Peyer's patch (tissue), 4 donors: Measurements from ENCODE around the gene ABRAXAS1.

Experiments used
- POLR2A ChIP-seq, 2 donors: fragments of 450-650 bp; IDR thresholded peaks; one replicate each; pipeline ENCODE4 v1.5.1; 2017; ENCODE audit warnings: antibody characterized with exemption in 2 of 2, mild to moderate bottlenecking in 2 of 2, moderate library complexity in 2 of 2
- TF ChIP-seq, protein P1 (sequence below), 6 experiments: fragments of 450-650 bp in 4 of 6; fragments of 200-600 bp in 2 of 6; sonication (generic) in 1 of 6; IDR thresholded peaks; one replicate each; pipeline ENCODE4 v1.5.1; 2017 to 2019; ENCODE audit warnings: antibody characterized with exemption in 6 of 6, mild to moderate bottlenecking in 3 of 6, moderate library complexity in 1 of 6

DNA sequence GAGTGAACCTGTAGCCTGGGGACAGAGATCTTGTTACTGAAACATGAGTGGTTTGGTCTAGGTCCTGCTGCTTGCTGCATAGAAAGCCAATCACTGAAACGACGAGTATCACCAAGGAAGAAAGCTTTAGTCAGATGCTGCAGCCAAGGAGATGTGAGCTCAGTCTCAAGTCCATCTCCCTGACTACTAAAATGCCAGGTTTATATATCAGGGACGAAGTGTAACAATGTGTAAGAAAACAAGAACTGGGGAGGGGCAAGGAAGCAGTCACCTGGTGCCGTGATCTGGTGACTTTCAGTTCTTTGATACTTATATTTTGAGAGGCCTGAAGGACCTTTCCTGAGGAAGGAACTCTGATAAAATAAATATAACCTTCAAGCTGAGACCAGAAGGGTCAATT is 19.6 kb upstream of the ABRAXAS1 start:
- TF ChIP-seq, protein P1, sequence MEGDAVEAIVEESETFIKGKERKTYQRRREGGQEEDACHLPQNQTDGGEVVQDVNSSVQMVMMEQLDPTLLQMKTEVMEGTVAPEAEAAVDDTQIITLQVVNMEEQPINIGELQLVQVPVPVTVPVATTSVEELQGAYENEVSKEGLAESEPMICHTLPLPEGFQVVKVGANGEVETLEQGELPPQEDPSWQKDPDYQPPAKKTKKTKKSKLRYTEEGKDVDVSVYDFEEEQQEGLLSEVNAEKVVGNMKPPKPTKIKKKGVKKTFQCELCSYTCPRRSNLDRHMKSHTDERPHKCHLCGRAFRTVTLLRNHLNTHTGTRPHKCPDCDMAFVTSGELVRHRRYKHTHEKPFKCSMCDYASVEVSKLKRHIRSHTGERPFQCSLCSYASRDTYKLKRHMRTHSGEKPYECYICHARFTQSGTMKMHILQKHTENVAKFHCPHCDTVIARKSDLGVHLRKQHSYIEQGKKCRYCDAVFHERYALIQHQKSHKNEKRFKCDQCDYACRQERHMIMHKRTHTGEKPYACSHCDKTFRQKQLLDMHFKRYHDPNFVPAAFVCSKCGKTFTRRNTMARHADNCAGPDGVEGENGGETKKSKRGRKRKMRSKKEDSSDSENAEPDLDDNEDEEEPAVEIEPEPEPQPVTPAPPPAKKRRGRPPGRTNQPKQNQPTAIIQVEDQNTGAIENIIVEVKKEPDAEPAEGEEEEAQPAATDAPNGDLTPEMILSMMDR (IDR thresholded peaks at IDR 0.05): no peak
- TF ChIP-seq POLR2A (IDR thresholded peaks at IDR 0.05): no peak
